H1 (cell line): ENCODE results near the gene TCIRG1. TPM values are rescaled to one million over a fixed set of nuclear protein-coding genes. Genes with fewer than 3 reads are reported as not detected.

Source experiments
- CTCF ChIA-PET: fragments of 300-600 bp; sonication (Branson Sonifier 250); formaldehyde crosslinking; loops from one replicate; lab custom pipeline; 2021; ENCODE audit not compliant: partially characterized antibody; lab: Charles Lee
- POLR2A ChIA-PET: fragments of 300-600 bp; sonication (Branson Sonifier 250); formaldehyde crosslinking; loops from one replicate; lab custom pipeline; 2021; ENCODE audit warnings: inconsistent platforms; ENCODE audit not compliant: partially characterized antibody; lab: Charles Lee
- DNase-seq, 2 experiments: peaks; one replicate each; pipeline versions ENCODE4 v3.0.0 to v3.0.0-alpha.2; 2010 to 2022; ENCODE audit warnings: low spot score in 2 of 2, low read depth in 1 of 2, mixed read lengths in 1 of 2
- FAIRE-seq: peaks from 2 replicates; lab custom pipeline; 2011; peaks lifted over from hg19 to GRCh38; lab: Jason Lieb, UNC
- H2AFZ ChIP-seq: 2 replicates; pipeline ENCODE4 v1.8.1; 2012; ENCODE audit warnings: low read length, inconsistent platforms
- H2AK5ac ChIP-seq: 2 replicates; pipeline ENCODE4 v1.6.1; 2013; ENCODE audit warnings: low read depth, low read length
- H2BK120ac ChIP-seq: replicated peaks from 2 replicates; pipeline ENCODE3; 2013; ENCODE audit warnings: low read depth, low read length, inconsistent platforms
- H2BK12ac ChIP-seq: 2 replicates; pipeline ENCODE4 v1.6.1; 2013; ENCODE audit warnings: low read depth, low read length
- H2BK15ac ChIP-seq: 2 replicates; pipeline ENCODE4 v1.6.1; 2013; ENCODE audit warnings: low read length
- H2BK20ac ChIP-seq: 2 replicates; pipeline ENCODE4 v1.6.1; 2013; ENCODE audit warnings: low read length
- H2BK5ac ChIP-seq: 2 replicates; pipeline ENCODE4 v1.6.1; 2013; ENCODE audit warnings: low read depth, low read length
- H3K14ac ChIP-seq: 2 replicates; pipeline ENCODE4 v1.6.1; 2013; ENCODE audit warnings: inconsistent platforms; ENCODE audit not compliant: insufficient read length
- H3K18ac ChIP-seq: 2 replicates; pipeline ENCODE4 v1.6.1; 2013; ENCODE audit warnings: low read length; ENCODE audit errors: extremely low read depth
- H3K23ac ChIP-seq: 2 replicates; pipeline ENCODE4 v1.6.1; 2013; ENCODE audit warnings: inconsistent platforms; ENCODE audit not compliant: insufficient read length
- H3K23me2 ChIP-seq: 2 replicates; pipeline ENCODE4 v1.6.1; 2013; ENCODE audit warnings: low read depth, low read length
- H3K27ac ChIP-seq: 2 replicates; pipeline ENCODE4 v1.6.1; 2011; ENCODE audit warnings: low read depth, low read length, inconsistent platforms
- H3K27me3 ChIP-seq, 4 experiments: replicated peaks in 1 of 4; 1 replicate in 1 of 4; 2 replicates in 3 of 4; pipeline versions ENCODE4 v1.6.1 to v1.8.1; 2011 to 2013; ENCODE audit warnings: low read length in 3 of 4, mild to moderate bottlenecking in 3 of 4, inconsistent platforms in 2 of 4, mixed read lengths in 2 of 4, moderate library complexity in 1 of 4; ENCODE audit not compliant: control insufficient read depth in 3 of 4, insufficient read depth in 3 of 4; ENCODE audit errors: extremely low read depth in 1 of 4
- H3K36me3 ChIP-seq, 4 experiments: 2 replicates each; pipeline versions ENCODE4 v1.6.1 to v1.8.1; 2011 to 2013; ENCODE audit warnings: mild to moderate bottlenecking in 4 of 4, low read length in 3 of 4, moderate library complexity in 2 of 4, control low read depth in 1 of 4, inconsistent platforms in 1 of 4; ENCODE audit not compliant: insufficient read depth in 4 of 4, control insufficient read depth in 2 of 4
- H3K4ac ChIP-seq: replicated peaks from 2 replicates; pipeline ENCODE3; 2013; ENCODE audit warnings: low read length, low read depth, mixed read lengths, inconsistent platforms; ENCODE audit not compliant: insufficient read length
- H3K4me1 ChIP-seq, 4 experiments: replicated peaks in 1 of 4; 1 replicate in 1 of 4; 2 replicates in 3 of 4; pipeline versions ENCODE4 v1.6.1 to v1.8.1; 2011 to 2013; ENCODE audit warnings: low read length in 3 of 4, inconsistent platforms in 2 of 4, mixed read lengths in 1 of 4; ENCODE audit not compliant: insufficient read depth in 4 of 4, control insufficient read depth in 3 of 4
- H3K4me2 ChIP-seq, 2 experiments: 2 replicates each; pipeline versions ENCODE4 v1.6.1 to v1.8.1; 2011 to 2013; ENCODE audit warnings: low read depth in 2 of 2, low read length in 2 of 2, control low read depth in 1 of 2, inconsistent platforms in 1 of 2, mild to moderate bottlenecking in 1 of 2; ENCODE audit not compliant: insufficient read depth in 1 of 2
- H3K4me3 ChIP-seq, 4 experiments: fragments of 200-600, 300-600 bp in 1 of 4; sonication (generic), shearing (Covaris generic), sonication (Bioruptor Twin) in 1 of 4; 2 replicates each; pipeline versions ENCODE4 v1.5.1 to v1.8.1; 2011 to 2016; ENCODE audit warnings: low read length in 4 of 4, low read depth in 3 of 4, control low read depth in 2 of 4, inconsistent platforms in 2 of 4, mild to moderate bottlenecking in 2 of 4, mixed read lengths in 1 of 4, moderate library complexity in 1 of 4; ENCODE audit not compliant: insufficient read depth in 2 of 4; ENCODE audit errors: extremely low read depth in 1 of 4
- H3K56ac ChIP-seq: replicated peaks from 2 replicates; pipeline ENCODE3; 2013; ENCODE audit warnings: low read depth, mild to moderate bottlenecking, mixed read lengths, low read length, inconsistent platforms; ENCODE audit not compliant: insufficient read length
- H3K79me1 ChIP-seq: 2 replicates; pipeline ENCODE4 v1.6.1; 2013; ENCODE audit warnings: low read depth, low read length, control low read depth
- H3K79me2 ChIP-seq, 2 experiments: 2 replicates each; pipeline versions ENCODE4 v1.6.1 to v1.8.1; 2012 to 2013; ENCODE audit warnings: low read length in 2 of 2, mild to moderate bottlenecking in 2 of 2, inconsistent platforms in 1 of 2; ENCODE audit not compliant: insufficient read depth in 2 of 2, control insufficient read depth in 1 of 2
- H3K9ac ChIP-seq, 4 experiments: replicated peaks in 1 of 4; 1 replicate in 1 of 4; 2 replicates in 3 of 4; pipeline versions ENCODE4 v1.6.1 to v1.8.1; 2011 to 2013; ENCODE audit warnings: low read depth in 3 of 4, low read length in 3 of 4, control low read depth in 2 of 4, mild to moderate bottlenecking in 2 of 4, moderate library complexity in 2 of 4, inconsistent platforms in 1 of 4; ENCODE audit errors: extremely low read depth in 1 of 4
- H3K9me3 ChIP-seq, 2 experiments: 2 replicates each; pipeline versions ENCODE4 v1.6.1 to v1.8.1; 2012 to 2013; ENCODE audit warnings: mild to moderate bottlenecking in 2 of 2, moderate library complexity in 2 of 2, control low read depth in 1 of 2, inconsistent platforms in 1 of 2, low read depth in 1 of 2, low read length in 1 of 2, mixed read lengths in 1 of 2; ENCODE audit not compliant: insufficient read depth in 2 of 2
- H4K20me1 ChIP-seq, 2 experiments: replicated peaks in 1 of 2; 2 replicates each; pipeline versions ENCODE3 to v1.8.1; 2011 to 2013; ENCODE audit warnings: inconsistent platforms in 2 of 2, low read length in 2 of 2, mild to moderate bottlenecking in 1 of 2; ENCODE audit not compliant: insufficient read depth in 2 of 2, control insufficient read depth in 1 of 2
- H4K5ac ChIP-seq: 2 replicates; pipeline ENCODE4 v1.6.1; 2013; ENCODE audit warnings: low read length, low read depth, mixed read lengths, inconsistent platforms; ENCODE audit not compliant: insufficient read length
- H4K8ac ChIP-seq: 2 replicates; pipeline ENCODE4 v1.8.0; 2013; ENCODE audit warnings: mild to moderate bottlenecking, moderate library complexity, low read length, inconsistent platforms; ENCODE audit not compliant: insufficient read depth; ENCODE audit errors: extremely low read depth
- H4K91ac ChIP-seq: replicated peaks from 2 replicates; pipeline ENCODE3; 2013; ENCODE audit warnings: low read length, mixed read lengths, inconsistent platforms; ENCODE audit not compliant: insufficient read length
- CBX8 ChIP-seq: fragments of 300-800, 300-1000 bp; sonication (generic); IDR thresholded peaks from 2 replicates; pipeline ENCODE4 v1.7.1; 2016; ENCODE audit warnings: low read depth, low read length, borderline replicate concordance
- CEBPB ChIP-seq: IDR thresholded peaks from 2 replicates; pipeline ENCODE4 v1.6.1; 2012; ENCODE audit warnings: low read depth, low read length
- CREB1 ChIP-seq: IDR thresholded peaks from 2 replicates; pipeline ENCODE4 v1.6.1; 2012; ENCODE audit warnings: inconsistent platforms
- GABPA ChIP-seq: IDR thresholded peaks from 2 replicates; pipeline ENCODE4 v1.6.1; 2011; ENCODE audit warnings: mild to moderate bottlenecking, low read length, moderate library complexity, borderline replicate concordance; ENCODE audit not compliant: insufficient read depth
- SAP30 ChIP-seq: fragments of 300-600 bp; sonication (generic); IDR thresholded peaks from 2 replicates; pipeline ENCODE4 v1.7.1; 2012; ENCODE audit warnings: low read length, moderate library complexity, mild to moderate bottlenecking, inconsistent platforms; ENCODE audit not compliant: insufficient read depth, insufficient replicate concordance
- WGBS, 2 experiments: shearing (Covaris generic) in 1 of 2; methylation state at CpG; one replicate each; pipeline versions ENCODE4 v1.1.6 to v1.1.7; 2013 to 2015; ENCODE audit warnings: low lambda C conversion rate in 2 of 2, mixed read lengths in 2 of 2, inconsistent platforms in 1 of 2, low coverage in 1 of 2, missing lambda C conversion rate in 1 of 2; ENCODE audit not compliant: insufficient replicate concordance in 2 of 2, insufficient coverage in 1 of 2, insufficient read length in 1 of 2; ENCODE audit errors: extremely low coverage in 1 of 2, missing lambda C conversion rate in 1 of 2; 5-methylcytosine and 5-hydroxymethylcytosine counted together
- polyA plus RNA-seq, 7 experiments: library from polyadenylated mRNA; depleted of rRNA in 3 of 7; stranded (reverse) in 5 of 7; unstranded in 2 of 7; fragments of >200 nt in 5 of 7; fragments of 200-250 nt in 2 of 7; gene quantifications; 1 replicate in 5 of 7; 2 replicates in 1 of 7; 4 replicates in 1 of 7; pipeline versions ENCODE4 v1.2.1 to v1.2.3, GENCODE V29; 2011 to 2013; ENCODE audit warnings: missing spikeins in 2 of 7, mixed read lengths in 2 of 7
- total RNA-seq: library from RNA; stranded (reverse); fragmentation: NEBNext Ultra II Directional; extraction: Animal tissue kit (Norgen Biotek cat#: 25700); gene quantifications from 2 replicates; pipeline ENCODE4 v1.2.1, GENCODE V29; 2021

Gene TCIRG1
- total and polyA plus RNA-seq, 2 of the 8 experiments (the other 6 are each of a cell fraction or from before 2014, with no cell fraction given), result 25.3 to 39.6 TPM

- no peak overlapping the region for H3K27ac ChIP-seq
- H2BK120ac ChIP-seq, result no peak overlapping the region
- H4K91ac ChIP-seq, result no peak overlapping the region
- H3K4ac ChIP-seq, result no peak overlapping the region
- H2BK15ac ChIP-seq, result no peak overlapping the region
- TF ChIP-seq GABPA (no peak), CBX8 (no peak), SAP30 (no peak), CEBPB (no peak), CREB1 (no peak)
- H4K5ac ChIP-seq, result no peak overlapping the region
- no peak overlapping the region for H3K4me2 ChIP-seq
- FAIRE-seq (no peak), DNase-seq (no peak)
- no peaks in the 10 kb centered on the region for H3K27me3 ChIP-seq
- no peak overlapping the region for H2BK5ac ChIP-seq
- H3K4me1 ChIP-seq, result no peaks in the 10 kb centered on the region
- H3K23me2 ChIP-seq, result no peaks in the 10 kb centered on the region
- no peak overlapping the region for H3K4me3 ChIP-seq
- CTCF ChIA-PET, result no interaction called here
- H2AFZ ChIP-seq, result no peak overlapping the region
- no peak overlapping the region for H3K18ac ChIP-seq
- H3K9me3 ChIP-seq, result no peaks in the 10 kb centered on the region
- H3K56ac ChIP-seq, result no peak overlapping the region
- no peak overlapping the region for H3K23ac ChIP-seq
- H3K14ac ChIP-seq, result no peak overlapping the region
- peaks cover 2 to 34% (median 16%) of the 10 kb centered on the region in 4 experiments; a peak in 7 of 8 replicates for H3K36me3 ChIP-seq
- WGBS, 2 experiments, result 88% methylated on average over 3 of the region's 3 CpGs; no CpG with 5 or more reads in 1 of the 2 experiments
- H3K9ac ChIP-seq, result no peak overlapping the region
- no peak overlapping the region for H2AK5ac ChIP-seq
- peaks cover 3 to 6% of the 10 kb centered on the region in 2 experiments for H4K20me1 ChIP-seq
- no peak overlapping the region for H4K8ac ChIP-seq
- peaks cover 4 to 66% of the 10 kb centered on the region in 2 experiments; a peak in 3 of 4 replicates for H3K79me2 ChIP-seq
- H2BK12ac ChIP-seq, result no peak overlapping the region
- H2BK20ac ChIP-seq, result no peak overlapping the region
- H3K79me1 ChIP-seq, result peaks cover 14% of the 10 kb centered on the region
- POLR2A ChIA-PET, result interaction anchor here (3.4 kb wide), 1 partner anchor 12 kb away, joined by 12 read pairs; no protein-coding TSS in a partner anchor
Observed at GRCh38 chr11:68083517-68083916, 44.7 kb downstream of the TCIRG1 start.
